B cell (primary cell): Measurements from ENCODE around the gene NECTIN1. TPM values are rescaled to one million over a fixed set of nuclear protein-coding genes. Genes with fewer than 3 reads are reported as not detected.

ENCODE experiments used
- ATAC-seq: fragments of 200-7000 bp; cut with Tn5 transposase; one replicate; pipeline ENCODE4 v1.10.0; 2021; ENCODE audit warnings: low read depth, mild to moderate bottlenecking, moderate number of reproducible peaks, moderate library complexity
- CTCF ChIA-PET: fragments of 350-600 bp; sonication (Branson Sonifier 250); formaldehyde crosslinking; loops from one replicate; lab custom pipeline; 2021; ENCODE audit warnings: antibody characterized with exemption, inconsistent platforms; lab: Charles Lee
- POLR2A ChIA-PET: fragments of 350-600 bp; sonication (Branson Sonifier 250); formaldehyde crosslinking; loops from one replicate; lab custom pipeline; 2021; ENCODE audit warnings: antibody characterized with exemption; lab: Charles Lee
- DNase-seq: peaks from one replicate; pipeline ENCODE4 v3.0.0; 2013
- H2AFZ ChIP-seq: 2 replicates; pipeline ENCODE4 v1.6.1; 2012; ENCODE audit warnings: mild to moderate bottlenecking, low read depth, low read length; ENCODE audit not compliant: insufficient read depth, poor library complexity, severe bottlenecking
- H3K27ac ChIP-seq, 2 donors: 1 replicate in 1 of 2; 2 replicates in 1 of 2; pipeline ENCODE4 v1.5.1; 2012 to 2013; ENCODE audit warnings: low read length in 2 of 2, mild to moderate bottlenecking in 2 of 2, moderate library complexity in 1 of 2
- H3K27me3 ChIP-seq, 4 experiments: fragments of 200-600 bp in 1 of 4; sonication (generic) in 1 of 4; replicated peaks in 1 of 4; 1 replicate in 2 of 4; 2 replicates in 2 of 4; pipeline versions ENCODE4 v1.6.1 to v1.7.0; 2013 to 2016; ENCODE audit warnings: low read length in 3 of 4, mild to moderate bottlenecking in 2 of 4, mixed read lengths in 1 of 4, moderate library complexity in 1 of 4; ENCODE audit not compliant: insufficient read depth in 4 of 4, control insufficient read depth in 3 of 4; ENCODE audit errors: control extremely low read depth in 1 of 4
- H3K36me3 ChIP-seq, 2 experiments: replicated peaks in 1 of 2; 1 replicate in 1 of 2; 2 replicates in 1 of 2; pipeline versions ENCODE4 v1.6.1 to v1.7.1; 2013; ENCODE audit warnings: low read length in 1 of 2; ENCODE audit not compliant: insufficient read depth in 2 of 2, control insufficient read depth in 1 of 2; ENCODE audit errors: control extremely low read depth in 1 of 2, extremely low read depth in 1 of 2
- H3K4me1 ChIP-seq, 2 donors: fragments of 200-600 bp in 1 of 2; sonication (generic) in 1 of 2; 1 replicate in 1 of 2; 2 replicates in 1 of 2; pipeline versions ENCODE4 v1.5.1 to v1.6.1; 2013 to 2017; ENCODE audit warnings: low read length in 2 of 2; ENCODE audit not compliant: control insufficient read depth in 2 of 2, insufficient read depth in 2 of 2
- H3K4me2 ChIP-seq: replicated peaks from 2 replicates; pipeline ENCODE3; 2012; ENCODE audit warnings: mild to moderate bottlenecking, low read depth, low read length; ENCODE audit not compliant: poor library complexity, severe bottlenecking
- H3K4me3 ChIP-seq, 5 experiments: fragments of 200-600 bp in 1 of 5; sonication (generic) in 1 of 5; 1 replicate in 3 of 5; 2 replicates in 2 of 5; pipeline versions ENCODE4 v1.5.1 to v1.7.0; 2011 to 2016; ENCODE audit warnings: low read length in 4 of 5, mild to moderate bottlenecking in 4 of 5, low read depth in 2 of 5, control low read depth in 1 of 5, moderate library complexity in 1 of 5; ENCODE audit not compliant: insufficient read depth in 1 of 5; ENCODE audit errors: control extremely low read depth in 1 of 5, extremely low read depth in 1 of 5
- H3K79me2 ChIP-seq: fragments of 200-600 bp; sonication (generic); one replicate; pipeline ENCODE4 v1.6.0; 2016; ENCODE audit warnings: low read length; ENCODE audit not compliant: control insufficient read depth, insufficient read depth
- H3K9ac ChIP-seq: fragments of 200-600 bp; sonication (generic); 2 replicates; pipeline ENCODE4 v1.6.1; 2017; ENCODE audit warnings: mild to moderate bottlenecking, low read length, moderate library complexity
- H3K9me3 ChIP-seq, 3 donors: one replicate each; pipeline versions ENCODE4 v1.6.1 to v1.7.1; 2013; ENCODE audit warnings: low read length in 2 of 3; ENCODE audit not compliant: control insufficient read depth in 2 of 3, insufficient read depth in 1 of 3; ENCODE audit errors: control extremely low read depth in 1 of 3
- H4K20me1 ChIP-seq: 2 replicates; pipeline ENCODE4 v1.6.0; 2012; ENCODE audit warnings: mild to moderate bottlenecking, low read length; ENCODE audit not compliant: insufficient read depth, control insufficient read depth, poor library complexity, severe bottlenecking
- H3K27ac Mint-ChIP-seq: one replicate; pipeline ENCODE4 v1.8.0; 2021; ENCODE audit warnings: mixed read lengths
- H3K27me3 Mint-ChIP-seq: one replicate; pipeline ENCODE4 v1.8.0; 2021; ENCODE audit warnings: mixed read lengths
- H3K4me1 Mint-ChIP-seq: one replicate; pipeline ENCODE4 v1.8.0; 2021; ENCODE audit warnings: mixed read lengths
- H3K4me3 Mint-ChIP-seq: one replicate; pipeline ENCODE4 v1.8.0; 2021; ENCODE audit warnings: mixed read lengths
- H3K9me3 Mint-ChIP-seq: one replicate; pipeline ENCODE4 v1.8.0; 2022; ENCODE audit warnings: mixed read lengths; ENCODE audit not compliant: insufficient read depth
- CTCF ChIP-seq: fragments of 200-600 bp; IDR thresholded peaks from one replicate; pipeline ENCODE4 v1.8.0; 2022; ENCODE audit warnings: antibody characterized with exemption, mild to moderate bottlenecking
- EZH2 ChIP-seq: IDR thresholded peaks from 2 replicates; pipeline ENCODE4 v1.6.1; 2012; ENCODE audit warnings: borderline replicate concordance, low read depth, mild to moderate bottlenecking, moderate library complexity, low read length; ENCODE audit not compliant: insufficient read depth, poor library complexity, severe bottlenecking
- WGBS: methylation state at CpG from one replicate; pipeline ENCODE4 v1.1.5; 2013; ENCODE audit warnings: missing lambda C conversion rate; ENCODE audit not compliant: insufficient coverage; 5-methylcytosine and 5-hydroxymethylcytosine counted together
- intact Hi-C: fragments of 100-400 bp; cut with micrococcal nuclease; formaldehyde crosslinking; loops from one replicate; pipeline ENCODE4 v1.10.0; 2022
- polyA plus RNA-seq: library from polyadenylated mRNA; depleted of rRNA; stranded (reverse); fragments of >200 nt; gene quantifications from 2 replicates; pipeline ENCODE4 v1.2.3, GENCODE V29; 2012
- total RNA-seq, 2 donors: library from RNA; stranded (reverse); fragments of 120-200 nt in 1 of 2; gene quantifications; 1 replicate in 1 of 2; 2 replicates in 1 of 2; pipeline versions ENCODE4 v1.2.3 to v1.2.4, GENCODE V29; 2013 to 2022

The NECTIN1 gene
- total and polyA plus RNA-seq, 2 donors (not counting 1 experiment from before 2014, with no cell fraction given), result 2.1 to 3.9 TPM

GRCh38 chr11:119726585-119727522 is 2.1 kb downstream of the NECTIN1 start:
- Histone ChIP-seq H3K9me3 (peaks cover 0 to 5% (median 0%) of the 10 kb centered on the region in 3 donors), H3K4me2 (peak overlapping the region; percentile 100), H4K20me1 (peaks cover 16% of the 10 kb centered on the region), H3K36me3 (no peaks in the 10 kb centered on the region), H3K4me3 (peak overlapping the region in 3 of 5 experiments; percentile 44 to 72 (median 63)), H3K4me1 (peaks cover 34 to 39% of the 10 kb centered on the region in 2 donors), H3K27me3 (peaks cover 0 to 44% (median 15%) of the 10 kb centered on the region in 4 experiments), H3K27ac (no peak overlapping the region), H3K9ac (peak overlapping the region; percentile 76), H3K79me2 (no peaks in the 10 kb centered on the region), H2AFZ (no peak overlapping the region)
- POLR2A ChIA-PET, result no interaction called here
- Mint-ChIP-seq H3K4me1 (peaks cover 34% of the 10 kb centered on the region), H3K27ac (no peak overlapping the region), H3K9me3 (no peaks in the 10 kb centered on the region), H3K4me3 (peak overlapping the region; percentile 75), H3K27me3 (peaks cover 25% of the 10 kb centered on the region)
- CTCF ChIA-PET, result interaction anchor here (0.9 to 1.8 kb wide), 2 partner anchors 59 to 576 kb away, joined by 3 to 7 read pairs; no protein-coding TSS in a partner anchor
- no peak for ATAC-seq
- DNase-seq, result no peak
- no peak for TF ChIP-seq EZH2
- TF ChIP-seq CTCF, result no peak
- intact Hi-C loops, result loop anchor here (5.0 kb wide), 1 partner anchor 610 kb away; the partner anchor contains the start of gene ARHGEF12
- WGBS, result 22% methylated on average over 17 of the region's 21 CpGs
